ACHN (cell line): Measurements from ENCODE around the gene CCRL2.
"Not testable (repeated sequence)": the region's sequence is repeated elsewhere in the genome, so short reads cannot be mapped to it uniquely, and the experiment has no call there.

ENCODE experiments used
- DNase-seq: peaks from one replicate; pipeline ENCODE4 v3.0.0-alpha.2; 2015
- in situ Hi-C: cut with HindIII; loops from 2 replicates; pipeline ENCODE4 v1.10.0; 2017; ENCODE audit warnings: low sequenced_read_pairs, low pct_ligation_motif_present, low pct_unique_long_range_greater_than_20kb

The CCRL2 gene

GRCh38 chr3:46400000-46400734 lies 6.9 kb upstream of the CCRL2 start:
- no peak for DNase-seq
- in situ Hi-C loops, result no loop called here

GRCh38 chr3:46400846-46401245 lies 6.2 kb upstream of the CCRL2 start:
- in situ Hi-C loops, result no loop called here

GRCh38 chr3:46401579-46401978 lies 5.5 kb upstream of the CCRL2 start:
- no peak for DNase-seq
- in situ Hi-C loops, result no loop called here

More at GRCh38 chr3:46400846-46401245, 6.2 kb upstream of the CCRL2 start:
- DNase-seq, result no peak

- in situ Hi-C loops, DNase-seq: not testable (repeated sequence)
These were observed 4.2 kb upstream of the CCRL2 start for GRCh38 chr3:46402902-46403301.

GRCh38 chr3:46405301-46406019 lies 1.6 kb upstream of the CCRL2 start:
- DNase-seq, result no peak
- in situ Hi-C loops, result no loop called here

- in situ Hi-C loops, result no loop called here
- DNase-seq, result no peak
These were observed 644 bp upstream of the CCRL2 start for GRCh38 chr3:46406443-46406787.

- in situ Hi-C loops, result no loop called here
These were observed 911 bp downstream of the CCRL2 start for GRCh38 chr3:46407970-46408369.

GRCh38 chr3:46408853-46409252 lies 1.8 kb downstream of the CCRL2 start:
- in situ Hi-C loops, result no loop called here
- DNase-seq, result no peak

More at GRCh38 chr3:46407970-46408369, 911 bp downstream of the CCRL2 start:
- DNase-seq, result no peak

GRCh38 chr3:46409739-46410489 lies 2.9 kb downstream of the CCRL2 start:
- in situ Hi-C loops, result no loop called here
- no peak for DNase-seq

GRCh38 chr3:46410669-46411068 lies 3.6 kb downstream of the CCRL2 start:
- in situ Hi-C loops, result no loop called here
- no peak for DNase-seq

- DNase-seq, result no peak
- in situ Hi-C loops, result no loop called here
These were observed 4.2 kb downstream of the CCRL2 start for GRCh38 chr3:46411271-46411670.

- in situ Hi-C loops, result no loop called here
- DNase-seq, result no peak
These were observed 5.8 kb downstream of the CCRL2 start for GRCh38 chr3:46412786-46413298.

- no peak for DNase-seq
- in situ Hi-C loops, result no loop called here
These were observed 6.9 kb downstream of the CCRL2 start for GRCh38 chr3:46413951-46414350.

GRCh38 chr3:46414739-46415138 lies 7.7 kb downstream of the CCRL2 start:
- in situ Hi-C loops, result no loop called here

GRCh38 chr3:46416125-46416810 lies 9.2 kb downstream of the CCRL2 start:
- in situ Hi-C loops, result no loop called here
- DNase-seq, result no peak

More at GRCh38 chr3:46414739-46415138, 7.7 kb downstream of the CCRL2 start:
- DNase-seq, result no peak

GRCh38 chr3:46416811-46417510 lies 9.9 kb downstream of the CCRL2 start:
- in situ Hi-C loops, result no loop called here
- DNase-seq, result no peak

GRCh38 chr3:46417841-46418611 lies 11.0 kb downstream of the CCRL2 start:
- DNase-seq, result no peak
- in situ Hi-C loops, result no loop called here
